HCT116 (cell line): Measurements from ENCODE around the gene SP7. TPM values are rescaled to one million over a fixed set of nuclear protein-coding genes. Genes with fewer than 3 reads are reported as not detected.
"Not testable (repeated sequence)": the region's sequence is repeated elsewhere in the genome, so short reads cannot be mapped to it uniquely, and the experiment has no call there.

Experiments
- ATAC-seq: fragments of 200-7000 bp; cut with Tn5 transposase; 2 replicates; pipeline ENCODE4 v1.9.1; 2020; ENCODE audit warnings: mild to moderate bottlenecking, moderate library complexity
- BruUV-seq: library from RNA; stranded (reverse); fragments of 400-500 nt; replicated peaks from 2 replicates; lab custom pipeline; 2021; lab: Mats Ljungman, UMichigan
- CTCF ChIA-PET: fragments of 300-600 bp; sonication (Branson Sonifier 250); formaldehyde crosslinking; loops from one replicate; lab custom pipeline; 2021; ENCODE audit warnings: antibody characterized with exemption; lab: Charles Lee
- POLR2A ChIA-PET: fragments of 300-600, 350-600 bp; sonication (Branson Sonifier 250); formaldehyde crosslinking; loops from one replicate; lab custom pipeline; 2021; ENCODE audit warnings: antibody characterized with exemption; lab: Charles Lee
- RAD21 ChIA-PET, 2 experiments: fragments of 300-600 bp; sonication (Branson Sonifier 250); formaldehyde crosslinking; loops; one replicate each; lab custom pipeline; 2023; ENCODE audit warnings: low total read pairs in 2 of 2; ENCODE audit not compliant: uncharacterized antibody in 2 of 2, unreplicated experiment in 2 of 2, low non-redundant PET in 1 of 2; lab: Charles Lee
- DNase-seq: peaks from one replicate; pipeline ENCODE4 v3.0.0-alpha.2; 2010; ENCODE audit warnings: low read depth, low spot score
- H2AFZ ChIP-seq: fragments of 200-600 bp; shearing (Covaris generic), sonication (generic); 2 replicates; pipeline ENCODE4 v1.6.1; 2017; ENCODE audit warnings: low read depth, mixed run types, mixed read lengths, antibody characterized with exemption, low read length; ENCODE audit not compliant: poor library complexity, severe bottlenecking
- H3K27ac ChIP-seq: 2 replicates; pipeline ENCODE4 v1.5.1; 2012; ENCODE audit warnings: low read depth, low read length
- H3K27me3 ChIP-seq: fragments of 200-600 bp; sonication (generic); 2 replicates; pipeline ENCODE4 v1.6.1; 2016; ENCODE audit warnings: mixed run types, low read length, mixed read lengths; ENCODE audit not compliant: insufficient read depth
- H3K36me3 ChIP-seq, 2 experiments: fragments of 200-500 bp in 1 of 2; fragments of 200-600 bp in 1 of 2; sonication (Bioruptor generic) in 1 of 2; sonication (generic) in 1 of 2; 2 replicates each; pipeline versions ENCODE4 v1.5.1 to v1.6.1; 2014 to 2016; ENCODE audit warnings: low read length in 2 of 2, inconsistent platforms in 1 of 2, mixed read lengths in 1 of 2, mixed run types in 1 of 2; ENCODE audit not compliant: insufficient read depth in 2 of 2, control insufficient read depth in 1 of 2
- H3K4me1 ChIP-seq, 2 experiments: fragments of 200-600 bp in 1 of 2; sonication (generic) in 1 of 2; 2 replicates each; pipeline versions ENCODE4 v1.5.1 to v1.6.1; 2012 to 2017; ENCODE audit warnings: low read length in 2 of 2, inconsistent platforms in 1 of 2, mild to moderate bottlenecking in 1 of 2, mixed read lengths in 1 of 2, mixed run types in 1 of 2, moderate library complexity in 1 of 2; ENCODE audit not compliant: insufficient read depth in 2 of 2, control insufficient read depth in 1 of 2
- H3K4me2 ChIP-seq: fragments of 200-600 bp; sonication (generic); 2 replicates; pipeline ENCODE4 v1.6.1; 2017; ENCODE audit warnings: mixed run types, low read length, mixed read lengths
- H3K4me3 ChIP-seq, 2 experiments: fragments of 200-600 bp in 1 of 2; sonication (generic) in 1 of 2; replicated peaks in 1 of 2; 2 replicates each; pipeline ENCODE4 v1.5.1; 2011 to 2016; ENCODE audit warnings: low read length in 2 of 2, control low read depth in 1 of 2, low read depth in 1 of 2, mild to moderate bottlenecking in 1 of 2, mixed read lengths in 1 of 2, mixed run types in 1 of 2
- H3K79me2 ChIP-seq: fragments of 200-600 bp; sonication (generic); 2 replicates; pipeline ENCODE4 v1.6.1; 2017; ENCODE audit warnings: mild to moderate bottlenecking, mixed run types, low read length, moderate library complexity, mixed read lengths; ENCODE audit not compliant: insufficient read depth
- H3K9ac ChIP-seq: fragments of 200-600 bp; sonication (generic); 2 replicates; pipeline ENCODE4 v1.6.1; 2016; ENCODE audit warnings: low read length, mixed read lengths
- H3K9me2 ChIP-seq: fragments of 200-600 bp; sonication (generic), shearing (Covaris generic); 2 replicates; pipeline ENCODE4 v1.6.1; 2017; ENCODE audit warnings: mixed run types, mild to moderate bottlenecking, moderate library complexity; ENCODE audit not compliant: insufficient read depth
- H3K9me3 ChIP-seq, 2 experiments: fragments of 200-500 bp in 1 of 2; fragments of 200-600 bp in 1 of 2; sonication (Bioruptor generic) in 1 of 2; sonication (generic) in 1 of 2; 2 replicates each; pipeline ENCODE4 v1.6.1; 2014 to 2017; ENCODE audit warnings: low read length in 2 of 2, mixed read lengths in 2 of 2, inconsistent platforms in 1 of 2, low read depth in 1 of 2, mild to moderate bottlenecking in 1 of 2, mixed run types in 1 of 2, moderate library complexity in 1 of 2; ENCODE audit not compliant: control insufficient read depth in 1 of 2, insufficient read depth in 1 of 2
- H4K20me1 ChIP-seq: fragments of 200-600 bp; sonication (generic), shearing (Covaris generic); 2 replicates; pipeline ENCODE4 v1.6.1; 2017; ENCODE audit warnings: mixed run types, mild to moderate bottlenecking, moderate library complexity; ENCODE audit not compliant: insufficient read depth
- EGR1 ChIP-seq: IDR thresholded peaks from 2 replicates; pipeline ENCODE4 v1.6.1; 2012; ENCODE audit warnings: low read depth
- EZH2phosphoT487 ChIP-seq: fragments of 200-600 bp; IDR thresholded peaks from 2 replicates; pipeline ENCODE4 v1.6.1; 2018; ENCODE audit warnings: antibody characterized with exemption, borderline replicate concordance
- POLR2A ChIP-seq: IDR thresholded peaks from 2 replicates; pipeline ENCODE4 v1.7.0; 2011; ENCODE audit warnings: borderline replicate concordance; ENCODE audit not compliant: insufficient read depth, insufficient read length; ENCODE audit errors: extremely low read depth
- SP1 ChIP-seq: IDR thresholded peaks from 2 replicates; pipeline ENCODE4 v1.6.1; 2012; ENCODE audit warnings: low read depth
- SRF ChIP-seq: IDR thresholded peaks from 2 replicates; pipeline ENCODE4 v1.6.1; 2012; ENCODE audit warnings: low read depth
- TCF7L2 ChIP-seq: IDR thresholded peaks from 2 replicates; pipeline ENCODE4 v1.7.0; 2011; ENCODE audit warnings: borderline replicate concordance, inconsistent platforms; ENCODE audit not compliant: insufficient read depth, insufficient read length; ENCODE audit errors: extremely low read depth
- intact Hi-C: fragments of 100-400 bp; cut with micrococcal nuclease; formaldehyde crosslinking; loops from 2 replicates; pipeline ENCODE4 v1.10.0; 2022
- total RNA-seq: library from RNA; stranded (reverse); gene quantifications from one replicate; pipeline ENCODE4 v1.2.1, GENCODE V29; 2021; ENCODE audit not compliant: unreplicated experiment
- TF ChIP-seq, protein P1 (sequence below): IDR thresholded peaks from 2 replicates; pipeline ENCODE4 v1.6.1; 2012

SP7 gene
- total RNA-seq, 1 experiment from 2014 or later: not detected

DNA sequence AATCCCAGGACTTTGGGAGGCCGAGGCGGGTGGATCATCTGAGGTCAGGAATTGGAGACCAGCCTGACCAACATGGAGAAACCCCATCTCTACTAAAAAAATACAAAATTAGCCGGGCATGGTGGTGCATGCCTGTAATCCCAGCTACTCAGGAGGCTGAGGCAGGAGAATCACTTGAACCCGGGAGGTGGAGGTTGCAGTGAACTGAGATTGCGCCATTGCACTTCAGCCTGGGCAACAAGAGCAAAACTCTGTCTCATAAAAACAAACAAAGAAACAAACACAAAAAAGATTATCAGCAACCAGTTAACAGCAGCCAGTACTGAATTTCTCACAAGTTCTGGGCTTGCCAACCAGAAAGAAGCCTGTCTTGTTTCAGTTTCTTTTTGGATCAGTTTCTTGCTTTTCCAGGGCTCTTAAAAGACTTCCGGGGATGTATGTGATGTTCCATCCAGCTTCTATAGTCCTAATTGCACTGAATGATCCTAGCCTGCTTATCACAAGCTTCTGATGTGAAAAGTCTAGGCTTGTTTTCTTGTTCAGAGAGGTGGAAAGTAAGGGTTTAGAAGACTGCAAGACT, 37.5 kb upstream of the SP7 start:
- Histone ChIP-seq H3K27ac (peak overlapping the region; percentile 88), H3K9ac (peak overlapping the region; percentile 54), H3K4me2 (peak overlapping the region; percentile 92), H3K4me1 (peaks cover 54 to 80% of the 10 kb centered on the region in 2 experiments)
- intact Hi-C loops, H3K9me2 ChIP-seq, ATAC-seq, H4K20me1 ChIP-seq, H3K9me3 ChIP-seq, RAD21 ChIA-PET, H3K4me3 ChIP-seq, H2AFZ ChIP-seq, H3K36me3 ChIP-seq, DNase-seq, H3K79me2 ChIP-seq, H3K27me3 ChIP-seq: not testable (repeated sequence)
- CTCF ChIA-PET: interaction anchor here (0.9 to 1.3 kb wide), 2 partner anchors 21 to 48 kb away, joined by 4 to 6 read pairs; no protein-coding TSS in a partner anchor
- POLR2A ChIA-PET: interaction anchor here (1.1 to 2.0 kb wide), 2 partner anchors 21 to 128 kb away, joined by 3 to 4 read pairs; partner anchors contain the start of gene TARBP2
- TSS peak; percentile 42 for BruUV-seq

DNA sequence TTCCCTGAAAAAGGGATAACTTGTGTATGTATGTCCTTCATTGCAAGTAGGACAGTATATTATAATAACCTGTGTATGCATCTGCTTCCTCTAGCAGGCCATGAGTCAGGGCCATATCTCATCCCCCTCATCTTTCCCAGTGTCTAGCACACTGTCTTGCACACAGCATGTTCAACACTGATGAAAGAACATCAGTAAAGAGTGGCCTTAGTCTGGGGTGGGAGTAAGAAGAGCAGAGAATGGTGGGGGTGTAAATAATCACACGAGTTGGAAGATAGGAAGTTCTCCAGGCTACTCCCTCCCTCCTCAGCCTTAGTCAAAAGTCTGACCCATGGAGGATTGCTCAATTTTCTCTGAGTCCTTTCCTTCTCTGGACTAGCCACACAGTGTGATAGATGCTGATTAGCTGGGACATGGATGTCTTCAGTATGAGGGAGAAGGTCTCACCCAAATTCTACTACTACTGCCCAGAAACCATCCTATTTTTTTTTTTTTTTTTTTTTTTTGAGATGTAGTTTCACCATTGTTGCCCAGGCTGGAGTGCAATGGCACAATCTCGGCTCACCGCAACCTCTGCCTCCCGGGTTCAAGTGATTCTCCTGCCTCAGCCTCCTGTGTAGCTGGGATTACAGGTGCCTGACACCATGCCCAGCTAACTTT, 29.2 kb upstream of the SP7 start:
- CTCF ChIA-PET: interaction anchor here (0.7 to 1.1 kb wide), 2 partner anchors 13 to 16 kb away, joined by 3 to 4 read pairs; no protein-coding TSS in a partner anchor

DNA sequence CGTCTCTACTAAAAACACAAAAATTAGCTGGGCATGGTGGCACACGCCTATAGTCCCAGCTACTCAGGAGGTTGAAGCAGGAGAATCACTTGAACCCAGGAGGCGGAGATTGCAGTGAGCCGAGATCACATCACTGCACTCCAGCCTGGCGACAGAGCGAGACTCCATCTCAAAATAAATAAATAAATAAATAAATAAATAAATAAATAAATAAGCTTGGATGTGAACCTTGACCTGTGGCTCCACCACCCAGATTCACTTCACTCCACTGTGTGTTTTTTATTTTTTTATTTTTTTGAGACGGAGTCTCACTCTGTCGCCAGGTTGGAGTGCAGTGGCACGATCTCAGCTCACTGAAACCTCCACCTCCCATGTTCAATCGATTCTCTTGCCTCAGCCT, 25.5 kb upstream of the SP7 start:
- H3K4me3 ChIP-seq, H3K9ac ChIP-seq, intact Hi-C loops, ATAC-seq, H3K36me3 ChIP-seq, H4K20me1 ChIP-seq, H3K27ac ChIP-seq, RAD21 ChIA-PET, BruUV-seq, H3K9me2 ChIP-seq, H3K79me2 ChIP-seq, H3K27me3 ChIP-seq, H2AFZ ChIP-seq, DNase-seq, H3K9me3 ChIP-seq, H3K4me2 ChIP-seq: not testable (repeated sequence)
- POLR2A ChIA-PET: interaction anchor here (1.0 to 1.4 kb wide), 2 partner anchors 9 kb away, joined by 3 read pairs; no protein-coding TSS in a partner anchor
- H3K4me1 ChIP-seq: peaks cover 34 to 48% of the 10 kb centered on the region in 2 experiments
- CTCF ChIA-PET: interaction anchor here (1.1 to 1.9 kb wide), 2 partner anchors 9 to 20 kb away, joined by 3 to 5 read pairs; no protein-coding TSS in a partner anchor

More for the DNA sequence above, 29.2 kb upstream of the SP7 start:
- Histone ChIP-seq H3K4me1 (peaks cover 60 to 79% of the 10 kb centered on the region in 2 experiments), H3K27ac (peak overlapping the region; percentile 98), H3K9me2 (no peaks in the 10 kb centered on the region), H2AFZ (no peak overlapping the region), H3K9ac (peak overlapping the region; percentile 62), H4K20me1 (no peaks in the 10 kb centered on the region), H3K9me3 (no peaks in the 10 kb centered on the region), H3K4me3 (peak overlapping the region in 1 of 2 experiments; percentile 19; a peak in 2 of 4 replicates), H3K27me3 (no peaks in the 10 kb centered on the region), H3K4me2 (peak overlapping the region; percentile 52), H3K36me3 (no peaks in the 10 kb centered on the region), H3K79me2 (no peaks in the 10 kb centered on the region)
- no TSS peak for BruUV-seq
- RAD21 ChIA-PET: interaction anchor here in 1 of 2 experiments (1.4 kb wide), 1 partner anchor 13 kb away, joined by 5 read pairs; no protein-coding TSS in a partner anchor
- POLR2A ChIA-PET: interaction anchor here (0.7 to 2.5 kb wide), 4 partner anchors 9 to 147 kb away, joined by 3 to 32 read pairs (median 4); partner anchors contain the start of gene SP1
- ATAC-seq: peak; percentile 13; the same call in 1 of the 2 replicates
- no peak for TF ChIP-seq EZH2phosphoT487
- TF ChIP-seq TCF7L2: no peak
- no peak for TF ChIP-seq SP1
- no peak for TF ChIP-seq SRF
- TF ChIP-seq, protein P1, sequence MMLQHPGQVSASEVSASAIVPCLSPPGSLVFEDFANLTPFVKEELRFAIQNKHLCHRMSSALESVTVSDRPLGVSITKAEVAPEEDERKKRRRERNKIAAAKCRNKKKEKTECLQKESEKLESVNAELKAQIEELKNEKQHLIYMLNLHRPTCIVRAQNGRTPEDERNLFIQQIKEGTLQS: no peak
- no peak for TF ChIP-seq POLR2A
- no peak for TF ChIP-seq EGR1
- intact Hi-C loops: loop anchor here (5.0 kb wide), 1 partner anchor 318 kb away; no protein-coding TSS in a partner anchor
- no peak for DNase-seq
